ENCODE measurements around the gene RTEL1. TPM values are rescaled to one million over a fixed set of nuclear protein-coding genes. Genes with fewer than 3 reads are reported as not detected.
A peak's percentile ranks its signal among the peaks of the same experiment; 100 is the strongest.

Gene RTEL1
- total and polyA plus RNA-seq, 2 donors (not counting 1 experiment from before 2014, with no cell fraction given) = 15.1 to 32.6 TPM

GRCh38 chr20:63702751-63703470 is 44.8 kb downstream of the RTEL1 start:
- Mint-ChIP-seq H3K27ac (no peak overlapping the region), H3K4me1 (peaks cover 12% of the 10 kb centered on the region), H3K27me3 (no peaks in the 10 kb centered on the region), H3K4me3 (no peak overlapping the region), H3K9me3 (ENCODE audit: insufficient read depth) (no peaks in the 10 kb centered on the region)
- no peak for ATAC-seq (ENCODE audit: low read depth)
- intact Hi-C loops (cut with micrococcal nuclease) = no loop called here
- WGBS (ENCODE audit: insufficient coverage) = 92% methylated on average over 12 of the region's 13 CpGs
- Histone ChIP-seq H3K4me2 (replicated peaks; ENCODE audit: low read depth, low read length, poor library complexity, severe bottlenecking) (no peak overlapping the region), H3K27ac (ENCODE audit: low read length in 2 of 2) (no peak overlapping the region), H2AFZ (ENCODE audit: insufficient read depth, low read depth, low read length, poor library complexity, severe bottlenecking) (no peak overlapping the region), H4K20me1 (ENCODE audit: control insufficient read depth, insufficient read depth, low read length, poor library complexity, severe bottlenecking) (peaks cover 97% of the 10 kb centered on the region), H3K9me3 (ENCODE audit: control extremely low read depth in 1 of 3, control insufficient read depth in 2 of 3, insufficient read depth in 1 of 3, low read length in 2 of 3) (no peaks in the 10 kb centered on the region), H3K9ac (ENCODE audit: low read length) (no peak overlapping the region), H3K27me3 (replicated peaks in 1 of 4; ENCODE audit: control extremely low read depth in 1 of 4, control insufficient read depth in 3 of 4, insufficient read depth in 4 of 4, low read length in 3 of 4) (no peaks in the 10 kb centered on the region), H3K4me1 (ENCODE audit: control insufficient read depth in 2 of 2, insufficient read depth in 2 of 2, low read length in 2 of 2) (peaks cover 13 to 14% of the 10 kb centered on the region in 2 donors), H3K4me3 (ENCODE audit: control extremely low read depth in 1 of 5, extremely low read depth in 1 of 5, insufficient read depth in 1 of 5, low read depth in 2 of 5, low read length in 4 of 5) (no peak overlapping the region), H3K36me3 (replicated peaks in 1 of 2; ENCODE audit: control extremely low read depth in 1 of 2, control insufficient read depth in 1 of 2, extremely low read depth in 1 of 2, insufficient read depth in 2 of 2, low read length in 1 of 2) (peaks cover 0 to 26% of the 10 kb centered on the region in 2 experiments), H3K79me2 (ENCODE audit: control insufficient read depth, insufficient read depth, low read length) (peaks cover 95% of the 10 kb centered on the region)
- TF ChIP-seq CTCF (IDR thresholded peaks at IDR 0.05) (no peak), EZH2 (IDR thresholded peaks at IDR 0.05; ENCODE audit: borderline replicate concordance, insufficient read depth, low read depth, low read length, poor library complexity, severe bottlenecking) (no peak)
- ChIA-PET POLR2A (interaction anchor here (0.5 to 1.0 kb wide), 3 partner anchors 18 to 68 kb away, joined by 3 read pairs; no protein-coding TSS in a partner anchor), CTCF (interaction anchor here (0.6 kb wide), 1 partner anchor 321 kb away, joined by 3 read pairs; no protein-coding TSS in a partner anchor)
- DNase-seq = no peak

GRCh38 chr20:63703471-63703975 is 45.4 kb downstream of the RTEL1 start:
- H3K27me3 ChIP-seq (replicated peaks in 1 of 4; ENCODE audit: control extremely low read depth in 1 of 4, control insufficient read depth in 3 of 4, insufficient read depth in 4 of 4, low read length in 3 of 4) = no peaks in the 10 kb centered on the region
- no peak overlapping the region for H3K27ac ChIP-seq (ENCODE audit: low read length in 2 of 2)
- H3K4me3 ChIP-seq (ENCODE audit: control extremely low read depth in 1 of 5, extremely low read depth in 1 of 5, insufficient read depth in 1 of 5, low read depth in 2 of 5, low read length in 4 of 5) = no peak overlapping the region
- ATAC-seq (ENCODE audit: low read depth) (no peak), DNase-seq (peak; percentile 13)
- peaks cover 96% of the 10 kb centered on the region for H3K79me2 ChIP-seq (ENCODE audit: control insufficient read depth, insufficient read depth, low read length)
- no peak overlapping the region for H3K4me3 Mint-ChIP-seq
- peaks cover 0 to 26% of the 10 kb centered on the region in 2 experiments for H3K36me3 ChIP-seq (replicated peaks in 1 of 2; ENCODE audit: control extremely low read depth in 1 of 2, control insufficient read depth in 1 of 2, extremely low read depth in 1 of 2, insufficient read depth in 2 of 2, low read length in 1 of 2)
- TF ChIP-seq CTCF (IDR thresholded peaks at IDR 0.05) (no peak), EZH2 (IDR thresholded peaks at IDR 0.05; ENCODE audit: borderline replicate concordance, insufficient read depth, low read depth, low read length, poor library complexity, severe bottlenecking) (no peak)
- H2AFZ ChIP-seq (ENCODE audit: insufficient read depth, low read depth, low read length, poor library complexity, severe bottlenecking) = no peak overlapping the region
- no peak overlapping the region for H3K9ac ChIP-seq (ENCODE audit: low read length)
- peaks cover 15 to 18% of the 10 kb centered on the region in 2 donors for H3K4me1 ChIP-seq (ENCODE audit: control insufficient read depth in 2 of 2, insufficient read depth in 2 of 2, low read length in 2 of 2)
- no peak overlapping the region for H3K27ac Mint-ChIP-seq
- H3K4me1 Mint-ChIP-seq = peaks cover 12% of the 10 kb centered on the region
- peaks cover 95% of the 10 kb centered on the region for H4K20me1 ChIP-seq (ENCODE audit: control insufficient read depth, insufficient read depth, low read length, poor library complexity, severe bottlenecking)
- ChIA-PET CTCF (no interaction called here), POLR2A (interaction anchor here (0.5 to 0.7 kb wide), 2 partner anchors 17 to 69 kb away, joined by 3 read pairs; no protein-coding TSS in a partner anchor)
- H3K4me2 ChIP-seq (replicated peaks; ENCODE audit: low read depth, low read length, poor library complexity, severe bottlenecking) = no peak overlapping the region
- no peaks in the 10 kb centered on the region for H3K9me3 ChIP-seq (ENCODE audit: control extremely low read depth in 1 of 3, control insufficient read depth in 2 of 3, insufficient read depth in 1 of 3, low read length in 2 of 3)
- 96% methylated on average over 15 of the region's 15 CpGs for WGBS (ENCODE audit: insufficient coverage)
- H3K9me3 Mint-ChIP-seq (ENCODE audit: insufficient read depth) = no peaks in the 10 kb centered on the region
- H3K27me3 Mint-ChIP-seq = no peaks in the 10 kb centered on the region
- intact Hi-C loops (cut with micrococcal nuclease) = no loop called here
